ENCODE measurements around the gene CEACAM1. TPM values are rescaled to one million over a fixed set of nuclear protein-coding genes. Genes with fewer than 3 reads are reported as not detected.

The CEACAM1 gene
- total and polyA plus RNA-seq, 2 of the 13 experiments (the other 11 are each of a cell fraction or from before 2014, with no cell fraction given) = 13.5 to 332 TPM

DNA sequence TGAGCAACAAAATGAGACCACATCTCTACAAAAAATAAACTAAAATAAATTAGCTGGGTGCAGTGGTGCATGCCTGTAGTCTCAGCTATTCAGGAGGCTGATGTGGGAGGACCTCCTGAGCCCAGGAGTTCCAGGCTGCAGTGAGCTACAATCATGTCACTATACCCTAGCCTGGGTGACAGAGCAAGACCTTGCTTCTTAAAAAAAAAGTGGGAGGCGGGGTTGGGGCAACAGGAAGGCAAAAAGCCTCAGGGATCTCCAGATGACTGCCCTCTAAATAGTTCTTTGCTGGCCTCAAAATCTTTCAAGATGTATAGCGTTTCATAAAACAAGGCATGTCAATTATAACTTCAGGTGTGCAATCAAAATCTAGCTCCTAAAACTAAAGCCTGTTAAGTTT, 48.0 kb upstream of the CEACAM1 start (continued):
- TF ChIP-seq, protein P1, sequence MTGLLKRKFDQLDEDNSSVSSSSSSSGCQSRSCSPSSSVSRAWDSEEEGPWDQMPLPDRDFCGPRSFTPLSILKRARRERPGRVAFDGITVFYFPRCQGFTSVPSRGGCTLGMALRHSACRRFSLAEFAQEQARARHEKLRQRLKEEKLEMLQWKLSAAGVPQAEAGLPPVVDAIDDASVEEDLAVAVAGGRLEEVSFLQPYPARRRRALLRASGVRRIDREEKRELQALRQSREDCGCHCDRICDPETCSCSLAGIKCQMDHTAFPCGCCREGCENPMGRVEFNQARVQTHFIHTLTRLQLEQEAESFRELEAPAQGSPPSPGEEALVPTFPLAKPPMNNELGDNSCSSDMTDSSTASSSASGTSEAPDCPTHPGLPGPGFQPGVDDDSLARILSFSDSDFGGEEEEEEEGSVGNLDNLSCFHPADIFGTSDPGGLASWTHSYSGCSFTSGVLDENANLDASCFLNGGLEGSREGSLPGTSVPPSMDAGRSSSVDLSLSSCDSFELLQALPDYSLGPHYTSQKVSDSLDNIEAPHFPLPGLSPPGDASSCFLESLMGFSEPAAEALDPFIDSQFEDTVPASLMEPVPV (CRISPR knock-in tag; IDR thresholded peaks at IDR 0.05) = no peak
- no peak for TF ChIP-seq SIX1 (CRISPR knock-in tag; IDR thresholded peaks at IDR 0.05; ENCODE audit: borderline replicate concordance)

- Histone ChIP-seq H3K36me3 (replicated peaks in 1 of 2; ENCODE audit: control insufficient read depth in 1 of 2, insufficient read depth in 2 of 2, low read length in 2 of 2) (no peaks in the 10 kb centered on the region), H3K9me3 (ENCODE audit: low read length) (no peaks in the 10 kb centered on the region), H3K4me3 (replicated peaks in 1 of 3; ENCODE audit: insufficient read depth in 1 of 3, low read depth in 2 of 3, low read length in 3 of 3) (no peak overlapping the region), H3K79me2 (ENCODE audit: insufficient read depth, low read length) (no peaks in the 10 kb centered on the region), H3K4me2 (ENCODE audit: low read depth, low read length) (no peak overlapping the region), H3K9ac (ENCODE audit: insufficient read depth, low read depth, low read length) (no peak overlapping the region), H4K20me1 (ENCODE audit: insufficient read depth, low read length) (no peaks in the 10 kb centered on the region), H2AFZ (ENCODE audit: low read length) (no peak overlapping the region), H3K27me3 (ENCODE audit: control insufficient read depth in 1 of 2, insufficient read depth in 2 of 2, low read length in 2 of 2) (peaks cover 1 to 3% of the 10 kb centered on the region in 2 experiments; a peak in 3 of 5 replicates), H3K27ac (ENCODE audit: extremely low read length, insufficient read depth, low read length) (no peak overlapping the region), H3K4me1 (ENCODE audit: insufficient read depth, low read length) (no peaks in the 10 kb centered on the region)
- FAIRE-seq (no peak), ATAC-seq (no peak), DNase-seq (ENCODE audit: low spot score) (no peak)
- BruUV-seq (replicated peaks) = no TSS peak
- intact Hi-C loops (cut with micrococcal nuclease; ENCODE audit: unreplicated experiment) (no loop called here), in situ Hi-C loops (cut with HindIII; ENCODE audit: extremely low pct_ligation_motif_present, low pct_unique_long_range_greater_than_20kb) (no loop called here)
- TF ChIP-seq ZNF274 (CRISPR knock-in tag; IDR thresholded peaks at IDR 0.05) (no peak), ZNF83 (CRISPR knock-in tag; IDR thresholded peaks at IDR 0.05; ENCODE audit: borderline replicate concordance) (no peak), HIVEP1 (CRISPR knock-in tag; IDR thresholded peaks at IDR 0.05) (no peak), BRD4 (CRISPR knock-in tag; IDR thresholded peaks at IDR 0.05) (no peak), KLF12 (CRISPR knock-in tag; IDR thresholded peaks at IDR 0.05; ENCODE audit: borderline replicate concordance) (no peak), ZSCAN9 (CRISPR knock-in tag; IDR thresholded peaks at IDR 0.05; ENCODE audit: borderline replicate concordance) (no peak)
- TF ChIP-seq, protein P2, sequence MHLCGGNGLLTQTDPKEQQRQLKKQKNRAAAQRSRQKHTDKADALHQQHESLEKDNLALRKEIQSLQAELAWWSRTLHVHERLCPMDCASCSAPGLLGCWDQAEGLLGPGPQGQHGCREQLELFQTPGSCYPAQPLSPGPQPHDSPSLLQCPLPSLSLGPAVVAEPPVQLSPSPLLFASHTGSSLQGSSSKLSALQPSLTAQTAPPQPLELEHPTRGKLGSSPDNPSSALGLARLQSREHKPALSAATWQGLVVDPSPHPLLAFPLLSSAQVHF (CRISPR knock-in tag; IDR thresholded peaks at IDR 0.05) = no peak
- 0% methylated on average over 1 of the region's 1 CpG for WGBS (ENCODE audit: low lambda C conversion rate)
- CTCF ChIA-PET (ENCODE audit: low intra/inter-chr PET ratio, low total read pairs) = no interaction called here
- POLR2A ChIA-PET = no interaction called here
These were observed 45.4 kb upstream of the CEACAM1 start for GRCh38 chr19:42573642-42574041.

Measured in HepG2 (cell line).